HEK293 (cell line): ENCODE results near the gene LY6G6D.

Source experiments
- CTCF ChIA-PET: fragments of 350-600 bp; formaldehyde crosslinking; extraction: SDS; loops from one replicate; lab custom pipeline; 2021; ENCODE audit warnings: antibody characterized with exemption; lab: Yijun Ruan, JAX
- POLR2A ChIA-PET: fragments of 300-600 bp; formaldehyde crosslinking; extraction: SDS; loops from one replicate; lab custom pipeline; 2020; ENCODE audit warnings: antibody characterized with exemption, inconsistent platforms; lab: Yijun Ruan, JAX
- H3K27ac ChIP-seq: fragments of 200-500 bp; sonication (Bioruptor generic); 2 replicates; pipeline ENCODE4 v1.5.1; 2014; ENCODE audit warnings: low read depth, low read length, control low read depth, inconsistent platforms; ENCODE audit errors: extremely low read depth
- H3K36me3 ChIP-seq, 2 experiments: fragments of 200-500 bp in 1 of 2; sonication (Bioruptor generic) in 1 of 2; 1 replicate in 1 of 2; 2 replicates in 1 of 2; pipeline ENCODE4 v1.5.1; 2014 to 2017; ENCODE audit warnings: inconsistent platforms in 2 of 2, low read length in 2 of 2; ENCODE audit not compliant: control insufficient read depth in 2 of 2, insufficient read depth in 1 of 2
- H3K4me1 ChIP-seq: fragments of 200-500 bp; sonication (Bioruptor generic); 2 replicates; pipeline ENCODE4 v1.5.1; 2014; ENCODE audit warnings: mild to moderate bottlenecking, low read length, inconsistent platforms; ENCODE audit not compliant: control insufficient read depth, insufficient read depth
- H3K4me3 ChIP-seq: 2 replicates; pipeline ENCODE4 v1.5.1; 2011; ENCODE audit warnings: low read depth, mild to moderate bottlenecking, control low read depth, low read length, moderate library complexity
- H3K9me3 ChIP-seq: fragments of 200-500 bp; sonication (Bioruptor generic); 2 replicates; pipeline ENCODE4 v1.5.1; 2014; ENCODE audit warnings: low read depth, low read length, inconsistent platforms; ENCODE audit not compliant: control insufficient read depth, insufficient read depth
- EGR2 ChIP-seq: fragments of 450-650 bp; formaldehyde crosslinking; IDR thresholded peaks from 2 replicates; pipeline ENCODE4 v1.5.1; 2016; ENCODE audit warnings: low read depth, missing biosample characterization, missing genetic modification characterization
- GLIS2 ChIP-seq: fragments of 450-650 bp; formaldehyde crosslinking; IDR thresholded peaks from 2 replicates; pipeline ENCODE4 v1.5.1; 2016; ENCODE audit warnings: missing biosample characterization, missing genetic modification characterization
- PRDM10 ChIP-seq: fragments of 450-650 bp; formaldehyde crosslinking; IDR thresholded peaks from 2 replicates; pipeline ENCODE4 v1.5.1; 2016; ENCODE audit warnings: missing biosample characterization, missing genetic modification characterization
- PRDM2 ChIP-seq: fragments of 450-650 bp; formaldehyde crosslinking; IDR thresholded peaks from 2 replicates; pipeline ENCODE4 v1.5.1; 2016; ENCODE audit warnings: missing biosample characterization, missing genetic modification characterization, borderline replicate concordance
- ZBTB26 ChIP-seq: fragments of 450-650 bp; formaldehyde crosslinking; optimal IDR thresholded peaks from 2 replicates; pipeline ENCODE3; 2016; ENCODE audit warnings: missing biosample characterization, mild to moderate bottlenecking, missing genetic modification characterization
- ZEB2 ChIP-seq: fragments of 450-650 bp; formaldehyde crosslinking; IDR thresholded peaks from 2 replicates; pipeline ENCODE4 v1.5.1; 2016; ENCODE audit warnings: missing biosample characterization, missing genetic modification characterization
- ZNF146 ChIP-seq: fragments of 450-650 bp; formaldehyde crosslinking; IDR thresholded peaks from 2 replicates; pipeline ENCODE4 v1.5.1; 2016; ENCODE audit warnings: missing biosample characterization, missing genetic modification characterization
- ZNF292 ChIP-seq: fragments of 450-650 bp; formaldehyde crosslinking; IDR thresholded peaks from 2 replicates; pipeline ENCODE4 v1.5.1; 2016; ENCODE audit warnings: low read depth, missing biosample characterization, missing genetic modification characterization, borderline replicate concordance
- ZNF311 ChIP-seq: fragments of 450-650 bp; formaldehyde crosslinking; IDR thresholded peaks from 2 replicates; pipeline ENCODE4 v1.5.1; 2017; ENCODE audit warnings: missing biosample characterization, missing genetic modification characterization, borderline replicate concordance
- ZNF404 ChIP-seq: fragments of 450-650 bp; formaldehyde crosslinking; IDR thresholded peaks from 2 replicates; pipeline ENCODE4 v1.5.1; 2017; ENCODE audit warnings: missing biosample characterization, missing genetic modification characterization
- ZNF433 ChIP-seq: fragments of 450-650 bp; formaldehyde crosslinking; IDR thresholded peaks from 2 replicates; pipeline ENCODE4 v1.5.1; 2016; ENCODE audit warnings: missing biosample characterization, missing genetic modification characterization, low read depth
- ZNF571 ChIP-seq: fragments of 450-650 bp; formaldehyde crosslinking; IDR thresholded peaks from 2 replicates; pipeline ENCODE4 v1.5.0; 2017; ENCODE audit warnings: missing biosample characterization, missing genetic modification characterization
- ZNF596 ChIP-seq: fragments of 450-650 bp; IDR thresholded peaks from 2 replicates; pipeline ENCODE4 v1.5.0; 2018; ENCODE audit warnings: missing biosample characterization, mild to moderate bottlenecking, missing genetic modification characterization, moderate library complexity
- ZNF623 ChIP-seq: fragments of 450-650 bp; formaldehyde crosslinking; IDR thresholded peaks from 2 replicates; pipeline ENCODE4 v1.5.1; 2016; ENCODE audit warnings: missing biosample characterization, missing genetic modification characterization
- ZSCAN23 ChIP-seq: fragments of 450-650 bp; formaldehyde crosslinking; IDR thresholded peaks from 2 replicates; pipeline ENCODE4 v1.5.1; 2016; ENCODE audit warnings: missing biosample characterization, missing genetic modification characterization
- ZSCAN5A ChIP-seq: fragments of 450-650 bp; formaldehyde crosslinking; IDR thresholded peaks from 2 replicates; pipeline ENCODE4 v1.5.1; 2016; ENCODE audit warnings: missing biosample characterization, missing genetic modification characterization
- TF ChIP-seq, protein P1 (sequence below): fragments of 450-650 bp; formaldehyde crosslinking; IDR thresholded peaks from 2 replicates; pipeline ENCODE4 v1.5.1; 2016; ENCODE audit warnings: missing biosample characterization, missing genetic modification characterization

LY6G6D gene

GRCh38 chr6:31666337-31666965 is 48.7 kb upstream of the LY6G6D start (continued):
- TF ChIP-seq EGR2 (tag by site-specific recombination) (0 out of 2 replicates have a peak, but pooled peaks have one; percentile 4), ZNF433 (tag by site-specific recombination) (no peak), ZNF292 (no peak), ZNF623 (tag by site-specific recombination) (no peak), ZNF571 (no peak), PRDM2 (tag by site-specific recombination) (no peak), ZNF311 (tag by site-specific recombination) (no peak), PRDM10 (tag by site-specific recombination) (peak; percentile 86), ZSCAN23 (tag by site-specific recombination) (no peak), GLIS2 (tag by site-specific recombination) (0 out of 2 replicates have a peak, but pooled peaks have one; percentile 10)
- TF ChIP-seq, all 188 proteins: peak for 4

- POLR2A ChIA-PET: interaction anchor here (0.9 to 1.1 kb wide), 2 partner anchors 9 to 445 kb away, joined by 3 to 9 read pairs; partner anchors contain the start of gene C6orf47
- no peaks in the 10 kb centered on the region for H3K9me3 ChIP-seq
- H3K4me1 ChIP-seq: no peaks in the 10 kb centered on the region
- CTCF ChIA-PET: interaction anchor here (1.1 kb wide), 1 partner anchor 21 kb away, joined by 3 read pairs; no protein-coding TSS in a partner anchor
- H3K4me3 ChIP-seq: no peak within 1 kb of the TSS
- no peak within 1 kb of the TSS for H3K27ac ChIP-seq
- peaks cover 48 to 71% of the 10 kb centered on the region in 2 experiments for H3K36me3 ChIP-seq
- TF ChIP-seq, protein P1, sequence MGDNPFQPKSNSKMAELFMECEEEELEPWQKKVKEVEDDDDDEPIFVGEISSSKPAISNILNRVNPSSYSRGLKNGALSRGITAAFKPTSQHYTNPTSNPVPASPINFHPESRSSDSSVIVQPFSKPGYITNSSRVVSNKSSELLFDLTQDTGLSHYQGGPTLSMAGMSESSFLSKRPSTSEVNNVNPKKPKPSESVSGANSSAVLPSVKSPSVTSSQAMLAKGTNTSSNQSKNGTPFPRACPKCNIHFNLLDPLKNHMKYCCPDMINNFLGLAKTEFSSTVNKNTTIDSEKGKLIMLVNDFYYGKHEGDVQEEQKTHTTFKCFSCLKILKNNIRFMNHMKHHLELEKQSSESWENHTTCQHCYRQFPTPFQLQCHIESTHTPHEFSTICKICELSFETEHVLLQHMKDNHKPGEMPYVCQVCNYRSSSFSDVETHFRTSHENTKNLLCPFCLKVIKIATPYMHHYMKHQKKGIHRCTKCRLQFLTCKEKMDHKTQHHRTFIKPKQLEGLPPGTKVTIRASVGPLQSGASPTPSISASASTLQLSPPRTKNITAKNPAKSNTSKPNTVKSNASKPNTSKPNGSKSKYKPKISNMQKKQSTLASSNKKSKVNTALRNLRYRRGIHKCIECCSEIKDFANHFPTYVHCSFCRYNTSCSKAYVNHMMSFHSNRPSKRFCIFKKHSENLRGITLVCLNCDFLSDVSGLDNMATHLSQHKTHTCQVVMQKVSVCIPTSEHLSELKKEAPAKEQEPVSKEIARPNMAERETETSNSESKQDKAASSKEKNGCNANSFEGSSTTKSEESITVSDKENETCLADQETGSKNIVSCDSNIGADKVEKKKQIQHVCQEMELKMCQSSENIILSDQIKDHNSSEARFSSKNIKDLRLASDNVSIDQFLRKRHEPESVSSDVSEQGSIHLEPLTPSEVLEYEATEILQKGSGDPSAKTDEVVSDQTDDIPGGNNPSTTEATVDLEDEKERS (tag by site-specific recombination): no peak
- TF ChIP-seq ZNF146 (no peak), ZEB2 (tag by site-specific recombination) (no peak), ZNF404 (tag by site-specific recombination) (no peak), ZSCAN5A (no peak), ZBTB26 (no peak), ZNF596 (tag by site-specific recombination) (no peak)
Observed at GRCh38 chr6:31669676-31670075, 45.5 kb upstream of the LY6G6D start, which contains the start of gene LY6G5B. LY6G5B (plus strand) TSS chr6:31669976; CDS start chr6:31670951, 975 bp downstream.
